Progenitor cell of endocrine pancreas (in vitro differentiated cells): ENCODE results near the gene CD99L2. TPM values are rescaled to one million over a fixed set of nuclear protein-coding genes. Genes with fewer than 3 reads are reported as not detected.

ENCODE experiments used
- DNase-seq: peaks from one replicate; pipeline ENCODE4 v3.0.0; 2021; ENCODE audit warnings: low spot score; ENCODE audit not compliant: unreplicated experiment
- H3K27ac Mint-ChIP-seq: 2 replicates; pipeline ENCODE4 v1.8.0; 2021; ENCODE audit warnings: mild to moderate bottlenecking, moderate library complexity, mixed read lengths
- H3K27me3 Mint-ChIP-seq: 2 replicates; pipeline ENCODE4 v1.8.0; 2021; ENCODE audit warnings: mixed read lengths
- H3K36me3 Mint-ChIP-seq: 2 replicates; pipeline ENCODE4 v1.8.0; 2022; ENCODE audit warnings: mixed read lengths; ENCODE audit not compliant: insufficient read depth
- H3K4me1 Mint-ChIP-seq: 2 replicates; pipeline ENCODE4 v1.8.0; 2021; ENCODE audit warnings: low read depth, mixed read lengths
- H3K4me3 Mint-ChIP-seq: 2 replicates; pipeline ENCODE4 v1.8.0; 2021; ENCODE audit warnings: low read depth, mild to moderate bottlenecking, moderate library complexity, mixed read lengths
- H3K9me3 Mint-ChIP-seq: 2 replicates; pipeline ENCODE4 v1.8.0; 2021; ENCODE audit warnings: low read depth, mixed read lengths
- CTCF ChIP-seq: fragments of 200-600 bp; sonication (generic); IDR thresholded peaks from one replicate; pipeline ENCODE4 v1.5.0; 2021; ENCODE audit warnings: antibody characterized with exemption, mild to moderate bottlenecking; ENCODE audit not compliant: unreplicated experiment
- total RNA-seq: library from RNA; stranded (reverse); gene quantifications from 2 replicates; pipeline ENCODE4 v1.2.1, GENCODE V29; 2021

Gene CD99L2
- total RNA-seq, 1 donor from 2014 or later: 19.2 TPM

- H3K4me3 Mint-ChIP-seq: no peak overlapping the region
- peaks cover 22% of the 10 kb centered on the region for H3K9me3 Mint-ChIP-seq
- H3K36me3 Mint-ChIP-seq: peaks cover 11% of the 10 kb centered on the region
- DNase-seq: no peak
- no peaks in the 10 kb centered on the region for H3K27me3 Mint-ChIP-seq
- no peaks in the 10 kb centered on the region for H3K4me1 Mint-ChIP-seq
- no peak for TF ChIP-seq CTCF
- no peak overlapping the region for H3K27ac Mint-ChIP-seq
Observed at GRCh38 chrX:150857453-150857852, 41.0 kb downstream of the CD99L2 start.

GRCh38 chrX:150856785-150857184, 41.7 kb downstream of the CD99L2 start:
- H3K9me3 Mint-ChIP-seq: peaks cover 22% of the 10 kb centered on the region

GRCh38 chrX:150856101-150856500, 42.4 kb downstream of the CD99L2 start:
- no peak for DNase-seq
- no peak overlapping the region for H3K4me3 Mint-ChIP-seq
- TF ChIP-seq CTCF: no peak
- peaks cover 11% of the 10 kb centered on the region for H3K36me3 Mint-ChIP-seq
- peaks cover 22% of the 10 kb centered on the region for H3K9me3 Mint-ChIP-seq
- no peaks in the 10 kb centered on the region for H3K27me3 Mint-ChIP-seq
- H3K4me1 Mint-ChIP-seq: no peaks in the 10 kb centered on the region
- no peak overlapping the region for H3K27ac Mint-ChIP-seq

More at GRCh38 chrX:150856785-150857184, 41.7 kb downstream of the CD99L2 start:
- Mint-ChIP-seq H3K27me3 (no peaks in the 10 kb centered on the region), H3K36me3 (peaks cover 11% of the 10 kb centered on the region), H3K4me3 (no peak overlapping the region), H3K4me1 (no peaks in the 10 kb centered on the region), H3K27ac (no peak overlapping the region)
- TF ChIP-seq CTCF: no peak
- no peak for DNase-seq

- Mint-ChIP-seq H3K27me3 (no peaks in the 10 kb centered on the region), H3K27ac (no peak overlapping the region), H3K9me3 (peaks cover 19% of the 10 kb centered on the region), H3K4me3 (no peak overlapping the region), H3K4me1 (no peaks in the 10 kb centered on the region), H3K36me3 (peaks cover 8% of the 10 kb centered on the region)
- TF ChIP-seq CTCF: no peak
- no peak for DNase-seq
Observed at GRCh38 chrX:150854856-150855255, 43.6 kb downstream of the CD99L2 start.

GRCh38 chrX:150849996-150850720, 48.3 kb downstream of the CD99L2 start:
- peaks cover 4% of the 10 kb centered on the region for H3K9me3 Mint-ChIP-seq

More at GRCh38 chrX:150849996-150850720, 48.3 kb downstream of the CD99L2 start:
- no peak for DNase-seq
- H3K4me3 Mint-ChIP-seq: no peak overlapping the region
- H3K4me1 Mint-ChIP-seq: peaks cover 8% of the 10 kb centered on the region
- peaks cover 4% of the 10 kb centered on the region for H3K27me3 Mint-ChIP-seq
- peaks cover 2% of the 10 kb centered on the region for H3K36me3 Mint-ChIP-seq
- TF ChIP-seq CTCF: no peak
- no peak overlapping the region for H3K27ac Mint-ChIP-seq
